EH (cell line): ENCODE measurements around the gene DNM3.

Experiments
- DNase-seq: peaks from one replicate; pipeline ENCODE4 v3.0.0-alpha.2; 2015; ENCODE audit warnings: low read depth

The DNM3 gene

GRCh38 chr1:171973421-171973820, 132.1 kb downstream of the DNM3 start:
- DNase-seq, result no peak

- no peak for DNase-seq
Measured at GRCh38 chr1:171981303-171981702, 140.0 kb downstream of the DNM3 start.

DNA sequence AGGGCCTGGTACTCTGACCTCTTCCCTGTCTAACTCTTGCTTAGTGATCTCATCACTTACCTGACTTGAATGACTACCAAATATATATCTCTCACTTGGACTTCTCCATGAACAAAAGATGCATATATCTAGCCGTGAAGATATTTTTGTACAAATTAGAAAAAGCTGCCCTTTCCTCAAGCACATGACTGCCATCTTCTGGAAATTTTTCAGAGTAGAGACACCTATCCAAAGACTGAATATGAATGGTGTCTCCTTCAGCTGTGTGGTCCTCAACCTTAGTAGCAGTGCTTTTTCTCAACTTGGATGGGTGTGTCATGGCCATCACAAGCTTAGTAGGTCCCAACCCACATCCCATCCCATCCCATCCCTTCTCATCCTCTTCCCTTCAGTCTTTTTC, 142.3 kb downstream of the DNM3 start:
- DNase-seq, result peak; percentile 45

GRCh38 chr1:171984262-171984661, 143.0 kb downstream of the DNM3 start:
- DNase-seq, result no peak

DNA sequence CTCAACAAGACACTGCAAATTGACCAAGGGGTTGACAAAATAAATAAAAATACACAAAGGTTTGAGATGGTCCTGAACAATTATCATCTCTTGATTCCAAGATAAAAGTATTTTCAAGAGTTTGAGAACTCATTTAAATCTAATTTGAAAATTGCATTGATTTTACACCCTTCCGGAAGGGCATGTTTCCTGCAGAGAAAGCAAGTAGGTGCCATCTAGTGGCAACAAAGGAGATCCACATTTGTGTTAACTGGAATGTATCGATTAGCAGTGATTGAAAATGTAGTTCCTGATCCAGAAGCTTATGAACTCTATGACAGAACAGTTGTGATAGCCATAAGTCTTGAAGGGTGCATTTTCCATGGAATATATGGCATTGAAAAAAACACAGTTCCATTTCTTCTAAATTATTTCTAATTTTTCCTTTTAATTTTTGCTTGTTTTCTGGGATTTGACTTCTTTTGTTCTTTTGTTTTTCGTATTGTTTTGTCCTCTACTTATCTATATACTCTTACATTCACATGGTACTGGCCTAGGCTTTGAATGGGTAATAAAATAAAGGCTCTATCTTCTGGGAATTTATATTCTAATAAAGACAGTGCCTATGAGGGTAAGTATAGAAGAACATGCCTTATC, 143.7 kb downstream of the DNM3 start:
- peak; percentile 41 for DNase-seq

- peak; percentile 23 for DNase-seq
Measured at GRCh38 chr1:171985639-171986038, 144.3 kb downstream of the DNM3 start.

GRCh38 chr1:171988243-171988885, 147.1 kb downstream of the DNM3 start:
- DNase-seq, result no peak

- DNase-seq, result no peak
Measured at GRCh38 chr1:171990371-171990770, 149.1 kb downstream of the DNM3 start.

DNA sequence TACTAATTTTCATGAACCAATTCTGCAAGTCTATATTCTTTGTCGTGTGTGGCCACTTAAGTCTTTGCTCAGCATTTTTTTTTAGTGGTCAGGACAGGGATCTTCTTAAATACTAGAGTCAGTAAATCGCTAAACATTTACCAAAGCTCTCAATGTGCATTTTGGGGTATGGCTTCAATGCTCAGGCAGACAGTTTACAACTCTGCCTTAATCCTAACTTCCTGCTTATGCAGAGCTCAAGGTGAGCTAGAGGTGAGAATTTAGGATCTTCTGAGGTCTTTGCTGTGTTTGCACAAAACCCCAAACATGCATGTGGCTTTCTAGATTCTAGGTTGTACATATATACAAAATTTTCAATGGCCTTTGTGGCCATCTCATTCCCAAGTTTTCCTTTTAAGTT, 153.0 kb downstream of the DNM3 start:
- DNase-seq, result no peak

DNA sequence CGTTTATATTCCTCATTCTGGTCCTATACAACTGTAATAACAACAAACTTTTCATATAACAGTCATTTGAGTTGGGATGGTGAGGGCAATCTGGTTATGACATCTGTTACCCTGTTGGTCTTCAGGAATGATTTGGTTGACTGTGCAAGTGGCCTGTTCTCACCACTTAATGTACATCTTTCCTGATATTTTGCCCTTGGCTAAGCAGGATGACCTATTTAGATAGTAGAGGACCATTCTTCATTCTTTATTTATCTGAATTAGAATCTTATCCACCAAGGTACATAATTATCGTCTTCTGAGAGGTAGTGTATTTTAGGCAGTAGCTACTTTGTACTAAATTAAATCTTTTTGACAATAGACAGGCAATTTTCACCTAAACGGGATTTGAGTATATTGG, 154.3 kb downstream of the DNM3 start:
- no peak for DNase-seq

- DNase-seq, result no peak
Measured at GRCh38 chr1:171997936-171998335, 156.6 kb downstream of the DNM3 start.

DNA sequence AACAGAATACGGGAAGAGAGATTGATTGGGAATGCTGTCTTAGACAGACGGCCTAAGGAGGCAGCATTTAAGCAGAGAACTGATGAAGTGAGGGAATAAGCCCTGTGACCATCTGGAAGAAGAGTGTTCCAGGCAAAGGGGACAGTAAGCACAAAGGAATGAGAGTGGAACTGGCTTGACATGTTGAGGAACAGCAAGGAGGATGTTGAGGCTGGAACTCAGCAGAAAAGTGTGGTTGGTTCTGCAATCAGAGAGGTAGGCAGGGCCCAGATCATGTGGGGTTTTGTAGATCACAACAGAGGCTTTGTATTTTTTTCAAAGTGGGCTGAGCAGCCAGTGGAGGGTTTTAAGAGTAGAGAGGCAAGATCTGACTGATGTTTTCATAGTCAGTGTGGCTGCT, 157.4 kb downstream of the DNM3 start:
- peak; percentile 56 for DNase-seq

GRCh38 chr1:171999756-172000155, 158.5 kb downstream of the DNM3 start:
- DNase-seq, result peak; percentile 47

DNA sequence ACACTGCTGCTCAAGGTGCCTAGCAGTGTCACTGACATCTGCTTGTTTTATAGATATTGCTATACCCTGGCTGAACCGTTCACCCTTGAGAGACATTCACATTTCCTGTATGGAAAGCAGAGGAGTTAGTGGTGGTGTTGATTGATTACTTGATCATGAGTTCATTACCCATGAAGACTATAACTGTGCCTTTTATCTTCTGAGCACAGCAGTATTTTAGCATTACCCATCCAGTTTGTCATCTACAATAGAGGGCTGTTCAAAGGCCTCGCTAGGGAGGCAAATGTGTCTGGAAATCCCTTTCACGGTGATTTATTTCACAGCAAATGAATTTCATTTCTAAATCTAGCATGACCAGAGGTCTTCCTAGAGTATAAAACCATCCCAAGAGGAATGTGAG, 160.0 kb downstream of the DNM3 start:
- no peak for DNase-seq

- DNase-seq, result peak; percentile 68
Measured at GRCh38 chr1:172002725-172003345, 161.5 kb downstream of the DNM3 start.

- peak; percentile 36 for DNase-seq
Measured at GRCh38 chr1:172003766-172004530, 162.7 kb downstream of the DNM3 start.

GRCh38 chr1:172004671-172005070, 163.4 kb downstream of the DNM3 start:
- no peak for DNase-seq

GRCh38 chr1:172005856-172006255, 164.6 kb downstream of the DNM3 start:
- DNase-seq, result peak; percentile 66

DNA sequence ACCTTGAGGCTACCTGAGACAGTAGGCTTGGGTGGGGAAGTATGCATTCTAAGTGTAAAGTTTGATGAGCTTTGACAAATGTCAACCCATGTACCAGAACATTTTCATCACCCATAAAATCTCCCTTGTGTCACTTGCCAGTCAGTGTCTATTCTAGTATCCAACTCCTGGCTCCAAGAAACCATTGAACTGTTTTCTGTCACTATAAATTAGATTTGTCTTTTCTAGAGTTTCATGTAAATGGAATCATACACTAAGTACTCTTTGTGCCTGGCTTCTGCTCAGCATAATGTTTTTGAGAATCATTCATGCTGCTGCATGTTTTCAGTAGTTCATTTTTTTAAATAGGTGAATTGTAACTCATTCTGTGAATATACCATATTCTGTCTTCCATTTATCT, 165.4 kb downstream of the DNM3 start:
- DNase-seq, result no peak

GRCh38 chr1:172018727-172019311, 177.5 kb downstream of the DNM3 start:
- DNase-seq, result no peak

DNA sequence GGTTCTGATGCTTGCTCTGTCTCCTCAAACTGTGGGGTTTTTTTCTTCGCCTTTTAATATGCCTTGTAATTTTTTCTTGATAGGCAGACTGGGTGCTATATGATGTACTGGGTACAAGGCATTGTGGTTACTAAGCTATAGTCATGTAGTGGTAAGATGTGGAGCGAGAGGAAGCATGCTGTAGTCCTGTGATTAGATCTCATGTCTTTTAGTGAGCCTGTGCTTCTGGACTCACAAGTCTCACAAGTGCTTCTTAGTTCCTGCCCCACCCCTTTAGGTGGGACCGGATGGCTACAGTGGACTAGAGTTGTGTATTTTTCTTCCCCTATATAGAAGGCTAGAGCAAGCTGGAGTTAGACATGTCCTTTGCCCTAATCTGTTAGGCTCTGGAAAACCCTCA, 178.7 kb downstream of the DNM3 start:
- DNase-seq, result no peak

GRCh38 chr1:172024516-172024915, 183.2 kb downstream of the DNM3 start:
- no peak for DNase-seq
